Right atrium auricular region (tissue), 2 donors: Measurements from ENCODE around the gene GAB2. TPM values are rescaled to one million over a fixed set of nuclear protein-coding genes. Genes with fewer than 3 reads are reported as not detected.

Source experiments
- DNase-seq: peaks from one replicate; pipeline ENCODE4 v3.0.0-alpha.2; 2019; ENCODE audit warnings: low spot score
- H3K27ac ChIP-seq, 2 donors: fragments of 200-600 bp; sonication (generic); 1 replicate in 1 of 2; 2 replicates in 1 of 2; pipeline ENCODE4 v1.5.1; 2016 to 2019
- H3K27me3 ChIP-seq, 2 donors: fragments of 200-600 bp; sonication (generic); one replicate each; pipeline versions ENCODE4 v1.5.1 to v1.6.0; 2017 to 2019
- H3K36me3 ChIP-seq: fragments of 200-600 bp; sonication (generic); one replicate; pipeline ENCODE4 v1.5.1; 2016
- H3K4me1 ChIP-seq, 2 donors: fragments of 200-600 bp; sonication (generic); one replicate each; pipeline versions ENCODE4 v1.5.1 to v1.6.0; 2017 to 2019
- H3K4me3 ChIP-seq, 2 donors: fragments of 200-600 bp; sonication (generic); 1 replicate in 1 of 2; 2 replicates in 1 of 2; pipeline ENCODE4 v1.5.1; 2017 to 2019; ENCODE audit warnings: mild to moderate bottlenecking in 1 of 2, moderate library complexity in 1 of 2
- H3K9me3 ChIP-seq, 2 donors: fragments of 200-600 bp; sonication (generic); one replicate each; pipeline ENCODE4 v1.5.1; 2019
- CTCF ChIP-seq, 2 donors: fragments of 200-600 bp; sonication (generic); IDR thresholded peaks; one replicate each; pipeline ENCODE4 v1.5.1; 2019; ENCODE audit warnings: antibody characterized with exemption in 2 of 2
- total RNA-seq, 2 donors: library from RNA; depleted of rRNA; stranded (reverse); fragments of >200 nt; gene quantifications; one replicate each; pipeline ENCODE4 v1.1.0, GENCODE V29; 2016

GAB2 gene
- total RNA-seq, 2 donors from 2014 or later = 22.0 to 33.7 TPM

GRCh38 chr11:78312712-78313111 lies 104.9 kb downstream of the GAB2 start:
- Histone ChIP-seq H3K36me3 (no peaks in the 10 kb centered on the region), H3K9me3 (no peaks in the 10 kb centered on the region), H3K4me3 (no peak overlapping the region), H3K27me3 (no peaks in the 10 kb centered on the region), H3K27ac (peak overlapping the region; percentile 29 to 83), H3K4me1 (peaks cover 0 to 66% of the 10 kb centered on the region in 2 donors)
- TF ChIP-seq CTCF (IDR thresholded peaks at IDR 0.05) = no peak
- no peak for DNase-seq

- DNase-seq = no peak
- Histone ChIP-seq H3K4me3 (no peak overlapping the region), H3K4me1 (peaks cover 0 to 65% of the 10 kb centered on the region in 2 donors), H3K27ac (peak overlapping the region; percentile 76 to 83), H3K36me3 (no peaks in the 10 kb centered on the region), H3K27me3 (no peaks in the 10 kb centered on the region), H3K9me3 (no peaks in the 10 kb centered on the region)
- TF ChIP-seq CTCF (IDR thresholded peaks at IDR 0.05) = no peak
These were observed 105.8 kb downstream of the GAB2 start for GRCh38 chr11:78311702-78312371.

- peak overlapping the region; percentile 76 to 83 for H3K27ac ChIP-seq
- H3K9me3 ChIP-seq = no peaks in the 10 kb centered on the region
- no peak overlapping the region for H3K4me3 ChIP-seq
- peaks cover 0 to 59% of the 10 kb centered on the region in 2 donors for H3K4me1 ChIP-seq
- no peak for TF ChIP-seq CTCF (IDR thresholded peaks at IDR 0.05)
- H3K36me3 ChIP-seq = no peaks in the 10 kb centered on the region
- H3K27me3 ChIP-seq = no peaks in the 10 kb centered on the region
- DNase-seq = peak; percentile 66
These were observed 107.1 kb downstream of the GAB2 start for GRCh38 chr11:78310500-78310909.

GRCh38 chr11:78304201-78304600 lies 113.4 kb downstream of the GAB2 start:
- Histone ChIP-seq H3K4me3 (no peak overlapping the region), H3K36me3 (no peaks in the 10 kb centered on the region)

GRCh38 chr11:78300108-78300839 lies 117.3 kb downstream of the GAB2 start:
- H3K9me3 ChIP-seq = no peaks in the 10 kb centered on the region
- no peak for DNase-seq
- TF ChIP-seq CTCF (IDR thresholded peaks at IDR 0.05) = no peak
- H3K4me1 ChIP-seq = peaks cover 0 to 21% of the 10 kb centered on the region in 2 donors
- no peak overlapping the region for H3K27ac ChIP-seq
- no peaks in the 10 kb centered on the region for H3K36me3 ChIP-seq
- H3K27me3 ChIP-seq = no peaks in the 10 kb centered on the region
- no peak overlapping the region for H3K4me3 ChIP-seq

More at GRCh38 chr11:78304201-78304600, 113.4 kb downstream of the GAB2 start:
- no peaks in the 10 kb centered on the region for H3K27me3 ChIP-seq
- no peak for DNase-seq
- TF ChIP-seq CTCF (IDR thresholded peaks at IDR 0.05) = no peak
- H3K4me1 ChIP-seq = peaks cover 0 to 13% of the 10 kb centered on the region in 2 donors
- H3K27ac ChIP-seq = no peak overlapping the region
- H3K9me3 ChIP-seq = no peaks in the 10 kb centered on the region
